GM12875 (cell line): Measurements from ENCODE around the gene NOC2L.
A peak's percentile ranks its signal among the peaks of the same experiment; 100 is the strongest.

Source experiments
- H3K4me3 ChIP-seq: one replicate; pipeline ENCODE4 v1.5.1; 2011; ENCODE audit warnings: low read depth, low read length, control low read depth
- CTCF ChIP-seq: IDR thresholded peaks from 2 replicates; pipeline ENCODE4 v1.5.1; 2011; ENCODE audit warnings: low read depth, mild to moderate bottlenecking, control low read depth, inconsistent platforms, low read length, moderate library complexity, borderline replicate concordance; ENCODE audit not compliant: insufficient read depth

Gene NOC2L

GRCh38 chr1:975896-976683 is 17.0 kb upstream of the NOC2L start:
- TF ChIP-seq CTCF = peak; percentile 48
- no peak overlapping the region for H3K4me3 ChIP-seq

GRCh38 chr1:975365-975764 is 16.3 kb upstream of the NOC2L start:
- no peak for TF ChIP-seq CTCF
- no peak overlapping the region for H3K4me3 ChIP-seq

GRCh38 chr1:974687-975328 is 15.8 kb upstream of the NOC2L start:
- no peak for TF ChIP-seq CTCF

GRCh38 chr1:974293-974640 is 15.2 kb upstream of the NOC2L start:
- H3K4me3 ChIP-seq = no peak overlapping the region
- TF ChIP-seq CTCF = no peak

More at GRCh38 chr1:974687-975328, 15.8 kb upstream of the NOC2L start:
- H3K4me3 ChIP-seq = no peak overlapping the region

GRCh38 chr1:973459-974292 is 14.6 kb upstream of the NOC2L start:
- TF ChIP-seq CTCF = no peak

GRCh38 chr1:972726-973458 is 13.8 kb upstream of the NOC2L start:
- TF ChIP-seq CTCF = no peak

More at GRCh38 chr1:973459-974292, 14.6 kb upstream of the NOC2L start:
- no peak overlapping the region for H3K4me3 ChIP-seq

More at GRCh38 chr1:972726-973458, 13.8 kb upstream of the NOC2L start:
- H3K4me3 ChIP-seq = no peak overlapping the region
